Stomach (tissue), 9 donors: ENCODE data around the gene TMEM129. TPM values are rescaled to one million over a fixed set of nuclear protein-coding genes. Genes with fewer than 3 reads are reported as not detected.

Source experiments
- DNase-seq, 2 donors: peaks; one replicate each; pipeline versions ENCODE4 v3.0.0 to v3.0.0-alpha.2; 2013 to 2019
- H3K27ac ChIP-seq, 5 donors: fragments of 200-600 bp in 4 of 5; sonication (generic) in 4 of 5; one replicate each; pipeline ENCODE4 v1.5.1; 2013 to 2019; ENCODE audit warnings: mild to moderate bottlenecking in 1 of 5, moderate library complexity in 1 of 5
- H3K27me3 ChIP-seq, 3 donors: fragments of 200-600 bp; sonication (generic); one replicate each; pipeline ENCODE4 v1.5.1; 2017 to 2019; ENCODE audit warnings: mixed run types in 1 of 3
- H3K36me3 ChIP-seq, 4 donors: fragments of 200-600 bp; sonication (generic); 1 replicate in 3 of 4; 2 replicates in 1 of 4; pipeline ENCODE4 v1.5.1; 2016 to 2019
- H3K4me1 ChIP-seq, 4 donors: fragments of 200-600 bp; sonication (generic); one replicate each; pipeline ENCODE4 v1.5.1; 2016 to 2019
- H3K4me3 ChIP-seq, 4 donors: fragments of 200-600 bp; sonication (generic) in 3 of 4; one replicate each; pipeline ENCODE4 v1.5.1; 2016 to 2019; ENCODE audit warnings: mild to moderate bottlenecking in 1 of 4
- H3K9me3 ChIP-seq, 4 donors: fragments of 200-600 bp; sonication (generic); one replicate each; pipeline ENCODE4 v1.5.1; 2016 to 2019
- EP300 ChIP-seq: sonication (generic); formaldehyde crosslinking; IDR thresholded peaks from one replicate; pipeline ENCODE4 v1.6.1; 2017; ENCODE audit warnings: antibody characterized with exemption
- POLR2A ChIP-seq, 4 donors: fragments of 450-650 bp; IDR thresholded peaks; one replicate each; pipeline ENCODE4 v1.6.1; 2016; ENCODE audit warnings: antibody characterized with exemption in 4 of 4, control low read depth in 2 of 4, mild to moderate bottlenecking in 1 of 4, moderate library complexity in 1 of 4
- POLR2AphosphoS5 ChIP-seq, 3 donors: sonication (generic); formaldehyde crosslinking; IDR thresholded peaks; one replicate each; pipeline ENCODE4 v1.6.1; 2016; ENCODE audit warnings: antibody characterized with exemption in 3 of 3
- WGBS, 5 donors: extraction: QIAGEN DNeasy Blood & Tissue Kit in 3 of 5; methylation state at CpG; one replicate each; pipeline versions ENCODE4 v1.1.5 to v1.1.7; 2013 to 2018; 5-methylcytosine and 5-hydroxymethylcytosine counted together
- intact Hi-C: fragments of 100-400 bp; cut with DNase I; formaldehyde crosslinking; loops from one replicate; pipeline ENCODE4 v1.15.1; 2023; ENCODE audit warnings: low total_unique reads
- polyA plus RNA-seq, 3 donors: library from polyadenylated mRNA; stranded (reverse); fragments of 200-250 nt; gene quantifications; one replicate each; pipeline ENCODE4 v1.2.3, GENCODE V29; 2013
- total RNA-seq, 5 donors: library from RNA; depleted of rRNA; stranded (reverse); fragments of >200 nt; gene quantifications; one replicate each; pipeline versions ENCODE4 v1.1.0 to v1.2.3, GENCODE V29; 2014 to 2016
- TF ChIP-seq, protein P1 (sequence below), 7 experiments: fragments of 450-650 bp in 4 of 7; fragments of 200-600 bp in 3 of 7; sonication (generic) in 3 of 7; IDR thresholded peaks; one replicate each; pipeline ENCODE4 v1.5.1; 2016 to 2019; ENCODE audit warnings: antibody characterized with exemption in 7 of 7, control low read depth in 2 of 7, mild to moderate bottlenecking in 1 of 7
- donor health status: healthy with polysubstance abuse.
- donor health status: Bipolar disorder and iron deficiency.
- donor health status: healthy.

Gene TMEM129
- total and polyA plus RNA-seq, 8 donors: 9.9 to 171 (median 24.8) TPM

DNA sequence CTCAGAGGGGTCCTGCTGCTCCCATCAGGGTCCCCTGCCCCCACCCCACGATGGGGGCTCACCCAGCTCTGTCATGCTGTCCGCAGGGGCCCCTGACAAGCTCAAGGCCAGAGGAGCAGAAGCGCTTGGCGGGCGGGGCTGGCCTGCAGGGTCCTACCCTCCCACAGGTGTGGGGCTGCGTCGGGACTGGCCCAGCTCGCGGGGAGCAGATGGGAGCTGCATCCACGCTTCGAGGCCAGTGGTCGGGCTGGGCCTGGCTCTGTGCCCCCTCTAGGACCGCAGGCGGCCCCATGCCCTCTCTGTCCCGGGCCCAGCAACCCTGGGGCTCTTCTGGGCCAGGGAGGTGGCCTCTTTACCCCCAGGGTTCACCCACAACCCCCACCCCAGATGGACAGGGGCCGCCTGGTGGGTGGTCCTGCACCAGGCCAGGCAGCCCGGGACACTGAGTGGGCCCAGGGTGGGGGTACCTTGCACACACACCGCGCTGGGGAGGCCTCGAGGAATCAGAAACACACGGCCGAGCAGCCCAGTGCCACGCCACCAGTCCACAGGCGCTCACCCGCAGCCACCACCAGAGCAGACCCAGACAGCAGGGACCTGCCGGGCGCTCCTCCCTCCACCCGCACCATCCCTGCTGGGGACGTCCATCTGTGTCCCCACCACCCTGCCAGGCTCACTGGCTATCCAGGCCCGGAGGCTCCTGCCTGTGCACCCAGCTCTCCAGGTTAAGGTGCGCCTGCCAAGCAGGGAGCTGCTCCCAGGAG lies 30.2 kb upstream of the TMEM129 start:
- H3K27ac ChIP-seq: no peak overlapping the region
- DNase-seq: no peak

DNA sequence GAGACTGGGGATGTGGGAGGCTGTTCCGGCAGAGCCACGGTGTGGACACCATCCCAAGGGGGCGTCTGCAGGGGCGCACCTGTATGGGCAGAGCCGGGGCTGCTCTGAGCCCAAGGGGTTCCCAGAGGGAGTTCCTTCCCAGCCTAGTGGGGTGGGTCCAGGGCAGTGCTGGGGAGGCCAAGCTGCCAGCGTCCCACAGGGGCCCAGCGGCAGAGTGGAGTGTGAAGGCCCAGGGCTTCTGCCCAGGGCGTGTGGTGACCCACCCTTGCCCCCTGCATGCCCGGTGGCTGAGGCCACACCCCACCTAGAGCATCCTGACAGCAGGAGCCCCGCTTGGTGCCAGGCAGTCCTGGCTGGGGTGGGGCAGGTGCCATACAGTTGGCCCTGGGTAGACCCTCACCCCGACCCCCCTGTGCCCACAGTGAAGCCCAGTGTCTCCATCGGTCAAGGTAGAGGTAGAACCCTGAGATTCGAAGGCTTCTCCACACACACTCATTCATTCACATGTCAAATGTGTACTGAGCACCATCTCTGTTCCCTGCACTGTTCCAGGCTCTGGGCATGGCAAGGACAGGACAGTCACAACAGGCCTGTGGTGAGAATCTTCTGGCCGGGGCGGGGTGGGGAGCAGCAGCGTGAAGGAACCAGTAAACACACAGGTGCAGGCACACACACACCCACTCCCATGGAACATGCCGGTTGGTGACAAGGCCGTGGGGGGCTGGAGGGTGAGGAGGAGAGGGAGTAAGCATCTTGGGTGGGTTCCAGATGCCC lies 29.4 kb upstream of the TMEM129 start:
- no peak overlapping the region for H3K27ac ChIP-seq
- no peak overlapping the region for H3K4me3 ChIP-seq
- 83 to 91% (median 87%) methylated on average over 13 to 18 of the region's 18 CpGs for WGBS, 5 donors
- no peaks in the 10 kb centered on the region for H3K36me3 ChIP-seq
- H3K27me3 ChIP-seq: peaks cover 0 to 34% (median 4%) of the 10 kb centered on the region in 3 donors
- intact Hi-C loops: no loop called here
- no peak for DNase-seq
- H3K4me1 ChIP-seq: peaks cover 29 to 52% (median 46%) of the 10 kb centered on the region in 4 donors
- H3K9me3 ChIP-seq: no peaks in the 10 kb centered on the region
- TF ChIP-seq POLR2A (IDR thresholded peaks at IDR 0.05) (no peak), EP300 (no peak), POLR2AphosphoS5 (IDR thresholded peaks at IDR 0.05) (no peak)
- TF ChIP-seq, protein P1, sequence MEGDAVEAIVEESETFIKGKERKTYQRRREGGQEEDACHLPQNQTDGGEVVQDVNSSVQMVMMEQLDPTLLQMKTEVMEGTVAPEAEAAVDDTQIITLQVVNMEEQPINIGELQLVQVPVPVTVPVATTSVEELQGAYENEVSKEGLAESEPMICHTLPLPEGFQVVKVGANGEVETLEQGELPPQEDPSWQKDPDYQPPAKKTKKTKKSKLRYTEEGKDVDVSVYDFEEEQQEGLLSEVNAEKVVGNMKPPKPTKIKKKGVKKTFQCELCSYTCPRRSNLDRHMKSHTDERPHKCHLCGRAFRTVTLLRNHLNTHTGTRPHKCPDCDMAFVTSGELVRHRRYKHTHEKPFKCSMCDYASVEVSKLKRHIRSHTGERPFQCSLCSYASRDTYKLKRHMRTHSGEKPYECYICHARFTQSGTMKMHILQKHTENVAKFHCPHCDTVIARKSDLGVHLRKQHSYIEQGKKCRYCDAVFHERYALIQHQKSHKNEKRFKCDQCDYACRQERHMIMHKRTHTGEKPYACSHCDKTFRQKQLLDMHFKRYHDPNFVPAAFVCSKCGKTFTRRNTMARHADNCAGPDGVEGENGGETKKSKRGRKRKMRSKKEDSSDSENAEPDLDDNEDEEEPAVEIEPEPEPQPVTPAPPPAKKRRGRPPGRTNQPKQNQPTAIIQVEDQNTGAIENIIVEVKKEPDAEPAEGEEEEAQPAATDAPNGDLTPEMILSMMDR (IDR thresholded peaks at IDR 0.05): no peak

More for the DNA sequence above, 30.2 kb upstream of the TMEM129 start:
- Histone ChIP-seq H3K9me3 (no peaks in the 10 kb centered on the region), H3K36me3 (no peaks in the 10 kb centered on the region), H3K4me3 (no peak overlapping the region), H3K27me3 (peaks cover 0 to 31% (median 4%) of the 10 kb centered on the region in 3 donors), H3K4me1 (peaks cover 29 to 50% (median 43%) of the 10 kb centered on the region in 4 donors)
- intact Hi-C loops: no loop called here
- no peak for TF ChIP-seq EP300
- TF ChIP-seq, protein P1 (IDR thresholded peaks at IDR 0.05): no peak
- 84 to 92% (median 87%) methylated on average over 15 to 31 of the region's 31 CpGs for WGBS, 5 donors

DNA sequence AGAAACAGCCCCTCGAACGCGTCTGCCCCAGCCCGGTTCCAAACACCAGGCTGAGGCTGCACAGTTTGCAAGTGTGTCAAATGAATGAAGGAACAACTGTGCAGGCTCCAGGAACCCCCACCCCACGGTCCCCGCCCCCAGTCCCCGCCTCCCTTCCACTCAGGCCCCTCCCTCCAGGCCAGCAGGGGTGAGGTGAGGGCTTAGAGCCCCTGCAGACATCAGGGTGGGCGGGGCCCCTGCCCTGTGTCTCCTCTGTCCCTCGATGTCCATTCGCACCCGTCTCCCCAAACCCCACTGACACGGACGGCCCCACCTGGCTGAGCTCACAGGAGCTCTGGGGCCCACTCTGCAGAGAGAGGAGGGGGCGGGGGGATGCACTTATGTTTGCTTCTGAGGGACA lies 28.7 kb upstream of the TMEM129 start:
- peaks cover 0 to 34% (median 4%) of the 10 kb centered on the region in 3 donors for H3K27me3 ChIP-seq
- H3K36me3 ChIP-seq: peaks cover 0 to 3% (median under 1%) of the 10 kb centered on the region in 4 donors
- intact Hi-C loops: loop anchor here (5.0 kb wide), 1 partner anchor 62 kb away; no protein-coding TSS in a partner anchor
- TF ChIP-seq EP300: no peak
- TF ChIP-seq POLR2A (IDR thresholded peaks at IDR 0.05): no peak
- no peak for TF ChIP-seq POLR2AphosphoS5 (IDR thresholded peaks at IDR 0.05)
- TF ChIP-seq, protein P1 (IDR thresholded peaks at IDR 0.05): no peak
- WGBS, 5 donors: 64 to 80% (median 78%) methylated on average over 11 to 14 of the region's 14 CpGs
- H3K4me3 ChIP-seq: no peak overlapping the region
- H3K9me3 ChIP-seq: no peaks in the 10 kb centered on the region
- peaks cover 29 to 52% (median 46%) of the 10 kb centered on the region in 4 donors for H3K4me1 ChIP-seq
- no peak for DNase-seq
- H3K27ac ChIP-seq: no peak overlapping the region

DNA sequence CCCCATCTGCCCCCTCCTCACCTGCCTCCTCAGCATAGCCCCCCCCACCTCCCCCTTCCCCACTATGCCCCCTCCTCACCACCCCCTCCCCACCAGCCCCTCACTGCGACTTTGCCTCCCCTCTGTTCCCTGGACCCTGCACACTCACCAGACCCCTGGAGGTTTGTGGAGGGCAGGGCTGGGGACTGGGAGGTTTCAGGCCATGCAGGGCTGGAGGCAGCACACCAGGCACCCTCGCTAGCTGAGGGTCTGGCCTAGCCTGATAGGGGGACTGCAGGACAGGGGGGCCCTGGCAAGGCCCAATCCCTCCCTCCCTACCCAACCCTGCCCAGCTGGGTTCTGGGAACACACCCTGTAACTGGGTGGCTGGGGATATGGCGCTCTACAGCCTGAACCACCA lies 28.2 kb upstream of the TMEM129 start:
- Histone ChIP-seq H3K4me3 (no peak overlapping the region), H3K9me3 (no peaks in the 10 kb centered on the region), H3K4me1 (peaks cover 29 to 52% (median 46%) of the 10 kb centered on the region in 4 donors), H3K27me3 (peaks cover 0 to 34% (median 4%) of the 10 kb centered on the region in 3 donors), H3K27ac (no peak overlapping the region), H3K36me3 (peaks cover 0 to 7% (median 5%) of the 10 kb centered on the region in 4 donors)
- intact Hi-C loops: loop anchor here (5.0 kb wide), 1 partner anchor 63 kb away; no protein-coding TSS in a partner anchor
- no peak for DNase-seq
- TF ChIP-seq POLR2A (IDR thresholded peaks at IDR 0.05) (no peak), EP300 (no peak), POLR2AphosphoS5 (IDR thresholded peaks at IDR 0.05) (no peak)
- TF ChIP-seq, protein P1 (IDR thresholded peaks at IDR 0.05): no peak
- 50 to 86% (median 59%) methylated on average over 1 to 3 of the region's 3 CpGs for WGBS, 5 donors
